ENCODE measurements around the gene CSNK1A1.

- no peak for TF ChIP-seq EZH2 (IDR thresholded peaks at IDR 0.05; ENCODE audit: borderline replicate concordance)
- TF ChIP-seq CTCF (IDR thresholded peaks at IDR 0.05; ENCODE audit: poor library complexity): no peak
Measured at GRCh38 chr5:149572170-149572569, 20.9 kb upstream of the CSNK1A1 start.
